Esophagus muscularis mucosa (tissue), 4 donors: ENCODE results near the gene SLC16A14. TPM values are rescaled to one million over a fixed set of nuclear protein-coding genes. Genes with fewer than 3 reads are reported as not detected.

Experiments
- DNase-seq: peaks from one replicate; pipeline ENCODE4 v3.0.0-alpha.2; 2017; ENCODE audit errors: extremely low spot score
- H3K27ac ChIP-seq, 4 donors: fragments of 200-600 bp; sonication (generic); replicated peaks in 1 of 4; 1 replicate in 3 of 4; 2 replicates in 1 of 4; pipeline ENCODE4 v1.5.1; 2016 to 2019; ENCODE audit warnings: mild to moderate bottlenecking in 1 of 4
- H3K27me3 ChIP-seq, 4 donors: fragments of 200-600 bp; sonication (generic); one replicate each; pipeline versions ENCODE4 v1.5.1 to v1.6.0; 2016 to 2019
- H3K36me3 ChIP-seq, 4 donors: fragments of 200-600 bp; sonication (generic); one replicate each; pipeline ENCODE4 v1.5.1; 2016 to 2019
- H3K4me1 ChIP-seq, 4 donors: fragments of 200-600 bp; sonication (generic); one replicate each; pipeline ENCODE4 v1.5.1; 2016 to 2019
- H3K4me3 ChIP-seq, 4 donors: fragments of 200-600 bp; sonication (generic); 1 replicate in 2 of 4; 2 replicates in 2 of 4; pipeline ENCODE4 v1.5.1; 2016 to 2019; ENCODE audit warnings: mild to moderate bottlenecking in 4 of 4, moderate library complexity in 1 of 4
- H3K9me3 ChIP-seq, 4 donors: fragments of 200-600 bp; sonication (generic); 1 replicate in 3 of 4; 2 replicates in 1 of 4; pipeline ENCODE4 v1.5.1; 2016 to 2019
- EP300 ChIP-seq: sonication (generic); formaldehyde crosslinking; IDR thresholded peaks from one replicate; pipeline ENCODE4 v1.6.1; 2017; ENCODE audit warnings: antibody characterized with exemption
- POLR2A ChIP-seq: fragments of 450-650 bp; IDR thresholded peaks from one replicate; pipeline ENCODE4 v1.6.1; 2017; ENCODE audit warnings: antibody characterized with exemption, moderate library complexity, mild to moderate bottlenecking, low read depth
- POLR2AphosphoS5 ChIP-seq, 2 donors: sonication (generic); formaldehyde crosslinking; IDR thresholded peaks; one replicate each; pipeline ENCODE4 v1.6.1; 2017; ENCODE audit warnings: antibody characterized with exemption in 2 of 2
- WGBS: methylation state at CpG from one replicate; pipeline ENCODE4 v1.1.5; 2018; 5-methylcytosine and 5-hydroxymethylcytosine counted together
- intact Hi-C: fragments of 100-400 bp; cut with DNase I; formaldehyde crosslinking; loops from one replicate; pipeline ENCODE4 v1.15.1; 2023
- small RNA-seq, 3 donors: library from RNA; depleted of rRNA; stranded (forward); fragments of <200 nt; gene quantifications; one replicate each; pipeline ENCODE3, GENCODE V24; 2016
- total RNA-seq, 4 donors: library from RNA; depleted of rRNA; stranded (reverse); fragments of >200 nt; gene quantifications; one replicate each; pipeline versions ENCODE4 v1.1.0 to v1.2.1, GENCODE V29; 2016
- TF ChIP-seq, protein P1 (sequence below), 3 experiments: fragments of 200-600 bp in 2 of 3; fragments of 450-650 bp in 1 of 3; sonication (generic) in 2 of 3; IDR thresholded peaks; one replicate each; pipeline ENCODE4 v1.5.1; 2017 to 2019; ENCODE audit warnings: antibody characterized with exemption in 3 of 3, mild to moderate bottlenecking in 2 of 3, moderate library complexity in 1 of 3

The SLC16A14 gene
- total RNA-seq, 4 donors from 2014 or later: 1.7 to 2.8 (median 2.3) TPM

DNA sequence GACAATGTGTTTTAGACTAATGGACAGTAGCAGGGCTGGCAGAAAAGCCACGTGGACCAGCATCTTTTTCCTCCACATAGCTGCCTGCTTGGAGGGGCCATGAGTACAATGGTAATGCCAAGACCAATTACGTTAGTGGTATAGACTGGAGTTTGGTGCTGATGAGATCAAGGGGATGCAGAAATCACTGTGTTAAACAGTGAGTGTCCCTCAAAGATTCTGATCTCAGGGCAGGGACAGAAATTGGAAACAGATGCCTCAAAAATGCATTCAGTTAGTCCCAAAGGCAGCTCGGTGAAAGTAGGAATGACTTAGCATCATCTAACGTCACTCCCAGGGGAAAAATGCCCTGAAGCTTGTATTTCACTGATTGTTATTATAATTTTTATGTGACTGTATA is 72.4 kb downstream of the SLC16A14 start:
- H3K4me3 ChIP-seq: no peak overlapping the region

DNA sequence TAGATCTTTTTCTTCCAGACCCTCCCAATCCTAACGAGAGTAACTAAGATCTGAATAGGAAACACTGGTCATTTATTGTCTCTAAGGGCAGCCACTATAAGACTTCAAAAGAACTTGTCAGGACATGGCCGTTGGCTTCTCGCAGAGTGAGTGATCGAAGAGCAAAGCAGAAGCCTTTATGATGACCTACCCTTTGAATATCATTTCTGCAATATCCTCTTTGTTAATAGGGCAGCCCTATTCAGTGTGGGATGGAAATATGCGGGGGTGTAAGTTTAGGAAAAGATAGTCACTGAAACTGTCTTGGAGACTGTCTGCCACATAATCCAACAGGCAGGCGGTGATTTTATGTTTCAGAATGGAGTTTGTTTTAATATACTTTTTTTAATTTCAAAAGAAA is 75.5 kb downstream of the SLC16A14 start:
- no peak for TF ChIP-seq POLR2AphosphoS5 (IDR thresholded peaks at IDR 0.05)
- TF ChIP-seq, protein P1, sequence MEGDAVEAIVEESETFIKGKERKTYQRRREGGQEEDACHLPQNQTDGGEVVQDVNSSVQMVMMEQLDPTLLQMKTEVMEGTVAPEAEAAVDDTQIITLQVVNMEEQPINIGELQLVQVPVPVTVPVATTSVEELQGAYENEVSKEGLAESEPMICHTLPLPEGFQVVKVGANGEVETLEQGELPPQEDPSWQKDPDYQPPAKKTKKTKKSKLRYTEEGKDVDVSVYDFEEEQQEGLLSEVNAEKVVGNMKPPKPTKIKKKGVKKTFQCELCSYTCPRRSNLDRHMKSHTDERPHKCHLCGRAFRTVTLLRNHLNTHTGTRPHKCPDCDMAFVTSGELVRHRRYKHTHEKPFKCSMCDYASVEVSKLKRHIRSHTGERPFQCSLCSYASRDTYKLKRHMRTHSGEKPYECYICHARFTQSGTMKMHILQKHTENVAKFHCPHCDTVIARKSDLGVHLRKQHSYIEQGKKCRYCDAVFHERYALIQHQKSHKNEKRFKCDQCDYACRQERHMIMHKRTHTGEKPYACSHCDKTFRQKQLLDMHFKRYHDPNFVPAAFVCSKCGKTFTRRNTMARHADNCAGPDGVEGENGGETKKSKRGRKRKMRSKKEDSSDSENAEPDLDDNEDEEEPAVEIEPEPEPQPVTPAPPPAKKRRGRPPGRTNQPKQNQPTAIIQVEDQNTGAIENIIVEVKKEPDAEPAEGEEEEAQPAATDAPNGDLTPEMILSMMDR (IDR thresholded peaks at IDR 0.05): no peak
- peak; percentile 8 for DNase-seq
- 90% methylated on average over 6 of the region's 6 CpGs for WGBS
- no peaks in the 10 kb centered on the region for H3K27me3 ChIP-seq
- no peaks in the 10 kb centered on the region for H3K4me1 ChIP-seq
- H3K36me3 ChIP-seq: no peaks in the 10 kb centered on the region
- intact Hi-C loops: no loop called here
- no peak overlapping the region for H3K4me3 ChIP-seq
- no peaks in the 10 kb centered on the region for H3K9me3 ChIP-seq
- H3K27ac ChIP-seq: no peak overlapping the region

More for the DNA sequence above, 72.4 kb downstream of the SLC16A14 start:
- 74% methylated on average over 4 of the region's 4 CpGs for WGBS
- Histone ChIP-seq H3K9me3 (no peaks in the 10 kb centered on the region), H3K4me1 (no peaks in the 10 kb centered on the region), H3K27me3 (no peaks in the 10 kb centered on the region), H3K36me3 (no peaks in the 10 kb centered on the region), H3K27ac (no peak overlapping the region)
- DNase-seq: peak; percentile 26
- TF ChIP-seq POLR2A (no peak), EP300 (no peak), POLR2AphosphoS5 (IDR thresholded peaks at IDR 0.05) (no peak)
- TF ChIP-seq, protein P1 (IDR thresholded peaks at IDR 0.05): no peak
- intact Hi-C loops: no loop called here

Small RNA genes lying within 50 kb of the gene (small RNA-seq; reads per million reads assigned to genes)
- gene RNY4P19: 0 reads per million in 3 donors

Other genes with a start within 250 kb of the SLC16A14 start
- gene TRIP12, start 146.9 kb downstream of the SLC16A14 start, total RNA-seq: 100 to 1,000 TPM; 156 to 182 (median 168) TPM
- gene FBXO36, start 146.4 kb downstream of the SLC16A14 start, total RNA-seq: 1 to 10 TPM; 1.6 to 2.8 (median 2.6) TPM
- 10 to 100 TPM; 14.5 to 24.9 (median 18.8) TPM for gene SP110, start 151.1 kb upstream of the SLC16A14 start, total RNA-seq
- 1 to 10 TPM in 2 of 4 donors, under 1 TPM in 1, not detected in 1; 0.65 to 2.5 (median 2.5) TPM for gene SP140, start 156.8 kb upstream of the SLC16A14 start, total RNA-seq